K562 (cell line): ENCODE measurements around the gene PCSK2. TPM values are rescaled to one million over a fixed set of nuclear protein-coding genes. Genes with fewer than 3 reads are reported as not detected.

Experiments
- ATAC-seq: fragments of 200-7000 bp; cut with Tn5 transposase; 3 replicates; pipeline ENCODE4 v1.9.1; 2020; ENCODE audit warnings: moderate library complexity
- BruUV-seq: library from RNA; stranded (reverse); fragments of 400-500 nt; replicated peaks from 2 replicates; lab custom pipeline; 2021; lab: Mats Ljungman, UMichigan
- CTCF ChIA-PET: fragments of 300-600 bp; formaldehyde crosslinking; extraction: SDS; loops from one replicate; lab custom pipeline; 2021; ENCODE audit warnings: low intra/inter-chr PET ratio; lab: Yijun Ruan, JAX
- POLR2A ChIA-PET: fragments of 300-600, 350-650 bp; sonication (Branson Sonifier 250); formaldehyde crosslinking; extraction: SDS; loops from one replicate; lab custom pipeline; 2021; ENCODE audit warnings: antibody characterized with exemption, inconsistent platforms; lab: Yijun Ruan, JAX
- DNase-seq, 4 experiments: peaks; one replicate each; pipeline versions ENCODE4 v3.0.0 to v3.0.0-alpha.2; 2011 to 2018; ENCODE audit warnings: low spot score in 3 of 4, mixed read lengths in 3 of 4; ENCODE audit errors: extremely low read depth in 1 of 4
- FAIRE-seq: peaks from 2 replicates; lab custom pipeline; 2011; peaks lifted over from hg19 to GRCh38; lab: Jason Lieb, UNC
- H2AFZ ChIP-seq: 2 replicates; pipeline ENCODE4 v1.6.0; 2011; ENCODE audit warnings: low read depth, low read length, control low read depth, inconsistent platforms
- H3K27ac ChIP-seq: fragments of 200-600 bp; 3 replicates; pipeline ENCODE4 v1.8.0; 2011; ENCODE audit warnings: low read depth, mild to moderate bottlenecking, control low read depth, inconsistent platforms, low read length, moderate library complexity, mixed read lengths; ENCODE audit errors: extremely low read depth
- H3K27me3 ChIP-seq, 2 experiments: fragments of 300-600 bp in 1 of 2; 2 replicates in 1 of 2; 3 replicates in 1 of 2; pipeline versions ENCODE4 v1.6.0 to v1.8.0; 2011; ENCODE audit warnings: inconsistent platforms in 2 of 2, low read length in 2 of 2, mild to moderate bottlenecking in 1 of 2, mixed read lengths in 1 of 2, moderate library complexity in 1 of 2; ENCODE audit not compliant: control insufficient read depth in 2 of 2, insufficient read depth in 2 of 2
- H3K36me3 ChIP-seq: fragments of 300-600 bp; 3 replicates; pipeline ENCODE4 v1.8.0; 2011; ENCODE audit warnings: mild to moderate bottlenecking, low read length, inconsistent platforms; ENCODE audit not compliant: control insufficient read depth, insufficient read depth
- H3K4me1 ChIP-seq, 2 experiments: fragments of 200-600 bp in 1 of 2; replicated peaks in 1 of 2; 2 replicates in 1 of 2; 3 replicates in 1 of 2; pipeline versions ENCODE4 v1.5.1 to v1.8.0; 2011; ENCODE audit warnings: inconsistent platforms in 2 of 2, low read length in 2 of 2, mild to moderate bottlenecking in 1 of 2, mixed read lengths in 1 of 2, moderate library complexity in 1 of 2; ENCODE audit not compliant: control insufficient read depth in 2 of 2, insufficient read depth in 2 of 2
- H3K4me2 ChIP-seq: 2 replicates; pipeline ENCODE4 v1.6.1; 2011; ENCODE audit warnings: low read length, control low read depth, inconsistent platforms, mixed read lengths; ENCODE audit not compliant: insufficient read depth
- H3K4me3 ChIP-seq: fragments of 200-600 bp; sonication (generic), shearing (Covaris generic); 2 replicates; pipeline ENCODE4 v1.5.1; 2016; ENCODE audit warnings: control low read depth, inconsistent platforms
- H3K79me2 ChIP-seq: fragments of 200-600 bp; 3 replicates; pipeline ENCODE4 v1.8.0; 2011; ENCODE audit warnings: low read length, inconsistent platforms; ENCODE audit not compliant: control insufficient read depth, insufficient read depth
- H3K9ac ChIP-seq, 2 experiments: 2 replicates each; pipeline versions ENCODE4 v1.6.0 to v1.6.1; 2011; ENCODE audit warnings: low read depth in 2 of 2, low read length in 2 of 2, control low read depth in 1 of 2, inconsistent platforms in 1 of 2, mild to moderate bottlenecking in 1 of 2, mixed read lengths in 1 of 2; ENCODE audit not compliant: insufficient read depth in 1 of 2
- H3K9me1 ChIP-seq: one replicate; pipeline ENCODE4 v1.6.0; 2011; ENCODE audit warnings: inconsistent platforms, mild to moderate bottlenecking, low read length, moderate library complexity; ENCODE audit not compliant: control insufficient read depth, insufficient read depth
- H3K9me3 ChIP-seq: replicated peaks from 2 replicates; pipeline ENCODE4 v1.5.1; 2011; ENCODE audit warnings: low read depth, low read length, inconsistent platforms; ENCODE audit not compliant: control insufficient read depth, insufficient read depth
- H4K20me1 ChIP-seq: replicated peaks from 2 replicates; pipeline ENCODE4 v1.6.1; 2011; ENCODE audit warnings: low read length, inconsistent platforms, mixed read lengths; ENCODE audit not compliant: control insufficient read depth, insufficient read depth
- ARNT ChIP-seq, 2 experiments: fragments of 450-650 bp; IDR thresholded peaks; 2 replicates each; pipeline ENCODE4 v1.6.1; 2016; ENCODE audit warnings: mild to moderate bottlenecking in 1 of 2
- EGR1 ChIP-seq: fragments of 450-650 bp; conservative IDR thresholded peaks from 2 replicates; pipeline ENCODE4 v1.6.1; 2017; ENCODE audit warnings: mild to moderate bottlenecking
- ETS1 ChIP-seq: conservative IDR thresholded peaks from 2 replicates; pipeline ENCODE4 v1.6.1; 2011; ENCODE audit warnings: low read depth, mild to moderate bottlenecking, low read length; ENCODE audit not compliant: control insufficient read depth
- FOXK1 ChIP-seq: sonication (generic); formaldehyde crosslinking; IDR thresholded peaks from 2 replicates; pipeline ENCODE4 v1.8.0; 2022; ENCODE audit warnings: missing genetic modification reagents, mild to moderate bottlenecking, borderline replicate concordance
- HDGF ChIP-seq: fragments of 450-650 bp; IDR thresholded peaks from 2 replicates; pipeline ENCODE4 v1.6.1; 2016
- MAFG ChIP-seq: fragments of 450-650 bp; conservative IDR thresholded peaks from 2 replicates; pipeline ENCODE4 v1.6.1; 2016; ENCODE audit warnings: missing genetic modification characterization, missing compliant biosample characterization
- NFE2 ChIP-seq: IDR thresholded peaks from 2 replicates; pipeline ENCODE4 v1.6.1; 2014; ENCODE audit warnings: antibody characterized with exemption, low read depth
- PCBP1 ChIP-seq: fragments of 200-400 bp; formaldehyde crosslinking; IDR thresholded peaks from 2 replicates; pipeline ENCODE4 v1.6.1; 2018; ENCODE audit warnings: mild to moderate bottlenecking, low read depth, low read length; ENCODE audit not compliant: poor library complexity, severe bottlenecking
- PHB2 ChIP-seq: fragments of 450-650 bp; IDR thresholded peaks from 2 replicates; pipeline ENCODE4 v1.6.1; 2017; ENCODE audit warnings: low read depth
- POLR2H ChIP-seq: IDR thresholded peaks from 2 replicates; pipeline ENCODE4 v1.6.1; 2016; ENCODE audit warnings: missing genetic modification characterization, low read depth, mild to moderate bottlenecking, control low read depth, missing compliant biosample characterization, moderate library complexity
- SETDB1 ChIP-seq: IDR thresholded peaks from one replicate; pipeline ENCODE4 v1.6.1; 2012; ENCODE audit warnings: low read length, control low read depth, inconsistent platforms
- ZNF77 ChIP-seq: fragments of 250-450 bp; sonication (Bioruptor Pico); IDR thresholded peaks from 2 replicates; pipeline ENCODE4 v1.5.0; 2020
- WGBS: fragments of 100-300 bp; shearing (Covaris generic); methylation state at CpG from one replicate; pipeline ENCODE4 v1.1.6; 2016; ENCODE audit warnings: low coverage, mixed read lengths; ENCODE audit not compliant: insufficient coverage; ENCODE audit errors: missing lambda C conversion rate; 5-methylcytosine and 5-hydroxymethylcytosine counted together
- in situ Hi-C: fragments of 300-500 bp; cut with MboI; formaldehyde crosslinking; loops from 4 replicates; pipeline ENCODE4 v1.15.0; 2018; ENCODE audit warnings: inconsistent platforms, mixed read lengths
- intact Hi-C: fragments of 100-400 bp; cut with micrococcal nuclease; formaldehyde crosslinking; loops from 2 replicates; pipeline ENCODE4 v1.14.2; 2022
- polyA plus RNA-seq, 8 experiments: library from polyadenylated mRNA; depleted of rRNA in 4 of 8; stranded (reverse) in 5 of 8; unstranded in 3 of 8; fragments of >200 nt; fragmentation: Nextera tagmentation in 2 of 8; fragmentation: Illumina TruSeq in 1 of 8; extraction: Ambion mirVana in 2 of 8; extraction: Trizol in 1 of 8; gene quantifications; 2 replicates each; pipeline versions ENCODE4 v1.2.1 to v1.2.3, GENCODE V29; 2011 to 2014; ENCODE audit warnings: inconsistent platforms in 1 of 8, missing spikeins in 1 of 8
- total RNA-seq, 7 experiments: library from RNA; depleted of rRNA in 6 of 7; stranded (reverse); fragments of >200 nt in 6 of 7; fragmentation: Illumina TruSeq in 2 of 7; extraction: Trizol in 2 of 7; gene quantifications; 2 replicates each; pipeline versions ENCODE4 v1.2.1 to v1.2.3, GENCODE V29; 2011 to 2021; ENCODE audit warnings: low replicate concordance in 1 of 7
- TF ChIP-seq, protein P1 (sequence below), 2 experiments: fragments of 450-650 bp; conservative IDR thresholded peaks; 2 replicates each; pipeline ENCODE4 v1.6.1; 2017; ENCODE audit warnings: mild to moderate bottlenecking in 2 of 2, moderate library complexity in 2 of 2
- TF ChIP-seq, protein P2 (sequence below): fragments of 450-650 bp; IDR thresholded peaks from 2 replicates; pipeline ENCODE4 v1.7.0; 2016; ENCODE audit warnings: borderline replicate concordance

The PCSK2 gene
- total and polyA plus RNA-seq, 9 of the 15 experiments (the other 6 are each of a cell fraction or from before 2014, with no cell fraction given), result 0.04 to 0.07 (median 0.05) TPM; not detected in 6

DNA sequence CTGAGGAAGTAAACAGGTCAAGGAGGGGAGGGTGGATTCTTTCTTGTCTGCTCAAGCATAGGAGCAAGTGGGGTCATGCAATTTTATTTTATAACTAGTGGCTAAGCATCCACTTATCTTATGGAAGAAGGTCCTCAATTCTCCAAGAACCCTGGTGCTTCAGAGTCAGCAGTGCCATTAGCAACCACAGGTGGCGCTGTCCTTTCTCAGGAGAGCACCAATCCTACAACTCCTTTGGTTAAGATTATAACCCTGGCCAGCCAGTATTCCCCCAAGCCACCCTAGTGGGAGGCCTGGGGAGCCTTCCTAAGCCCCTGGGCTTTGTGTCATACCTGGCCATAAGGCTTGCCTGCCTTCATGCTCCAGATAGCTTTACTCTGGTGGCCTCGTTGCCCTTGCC lies 60.7 kb downstream of the PCSK2 start (continued):
- TF ChIP-seq PHB2, result no peak

DNA sequence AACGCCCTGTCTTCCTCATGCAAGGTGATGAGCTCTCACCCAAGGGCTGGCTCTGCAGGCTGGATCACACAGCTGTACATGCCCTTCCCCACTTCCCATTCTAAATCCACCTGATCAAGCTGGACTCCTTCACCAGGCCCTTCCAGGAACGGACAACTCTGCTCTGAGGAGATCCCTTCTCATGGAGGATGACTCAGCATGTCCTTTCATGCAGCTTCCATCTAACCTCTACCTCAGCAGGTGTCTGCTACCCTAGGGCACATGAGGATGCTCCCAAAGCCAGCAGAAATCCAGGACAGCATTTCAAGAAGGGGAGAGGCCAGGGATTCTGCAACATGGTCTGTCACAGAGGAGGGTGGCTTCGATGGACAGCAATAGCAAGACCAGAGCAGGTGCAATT lies 61.2 kb downstream of the PCSK2 start:
- H3K9ac ChIP-seq, result no peak overlapping the region
- 0 out of 2 replicates have a peak, but pooled peaks have one; percentile 17 for TF ChIP-seq NFE2
- no peak for TF ChIP-seq ARNT (IDR thresholded peaks at IDR 0.05)
- TF ChIP-seq, protein P1, sequence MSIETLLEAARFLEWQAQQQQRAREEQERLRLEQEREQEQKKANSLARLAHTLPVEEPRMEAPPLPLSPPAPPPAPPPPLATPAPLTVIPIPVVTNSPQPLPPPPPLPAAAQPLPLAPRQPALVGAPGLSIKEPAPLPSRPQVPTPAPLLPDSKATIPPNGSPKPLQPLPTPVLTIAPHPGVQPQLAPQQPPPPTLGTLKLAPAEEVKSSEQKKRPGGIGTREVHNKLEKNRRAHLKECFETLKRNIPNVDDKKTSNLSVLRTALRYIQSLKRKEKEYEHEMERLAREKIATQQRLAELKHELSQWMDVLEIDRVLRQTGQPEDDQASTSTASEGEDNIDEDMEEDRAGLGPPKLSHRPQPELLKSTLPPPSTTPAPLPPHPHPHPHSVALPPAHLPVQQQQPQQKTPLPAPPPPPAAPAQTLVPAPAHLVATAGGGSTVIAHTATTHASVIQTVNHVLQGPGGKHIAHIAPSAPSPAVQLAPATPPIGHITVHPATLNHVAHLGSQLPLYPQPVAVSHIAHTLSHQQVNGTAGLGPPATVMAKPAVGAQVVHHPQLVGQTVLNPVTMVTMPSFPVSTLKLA (conservative IDR thresholded peaks at IDR 0.05), result no peak
- TF ChIP-seq MAFG, result peak; percentile 30; the same call in 1 of the 2 replicates
- TF ChIP-seq EGR1, result no peak
- TF ChIP-seq HDGF, result no peak
- TF ChIP-seq, protein P2, sequence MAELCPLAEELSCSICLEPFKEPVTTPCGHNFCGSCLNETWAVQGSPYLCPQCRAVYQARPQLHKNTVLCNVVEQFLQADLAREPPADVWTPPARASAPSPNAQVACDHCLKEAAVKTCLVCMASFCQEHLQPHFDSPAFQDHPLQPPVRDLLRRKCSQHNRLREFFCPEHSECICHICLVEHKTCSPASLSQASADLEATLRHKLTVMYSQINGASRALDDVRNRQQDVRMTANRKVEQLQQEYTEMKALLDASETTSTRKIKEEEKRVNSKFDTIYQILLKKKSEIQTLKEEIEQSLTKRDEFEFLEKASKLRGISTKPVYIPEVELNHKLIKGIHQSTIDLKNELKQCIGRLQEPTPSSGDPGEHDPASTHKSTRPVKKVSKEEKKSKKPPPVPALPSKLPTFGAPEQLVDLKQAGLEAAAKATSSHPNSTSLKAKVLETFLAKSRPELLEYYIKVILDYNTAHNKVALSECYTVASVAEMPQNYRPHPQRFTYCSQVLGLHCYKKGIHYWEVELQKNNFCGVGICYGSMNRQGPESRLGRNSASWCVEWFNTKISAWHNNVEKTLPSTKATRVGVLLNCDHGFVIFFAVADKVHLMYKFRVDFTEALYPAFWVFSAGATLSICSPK, result no peak
- TF ChIP-seq SETDB1, result no peak
- TF ChIP-seq POLR2H (tag), result no peak
- TF ChIP-seq ZNF77 (CRISPR knock-in tag), result no peak
- no peak for TF ChIP-seq FOXK1 (CRISPR knock-in tag)
- no peak for TF ChIP-seq ETS1
- TF ChIP-seq PCBP1, result no peak
- ChIA-PET POLR2A (no interaction called here), CTCF (no interaction called here)
- H3K4me3 ChIP-seq, result no peak overlapping the region
- no peaks in the 10 kb centered on the region for H3K9me1 ChIP-seq
- H2AFZ ChIP-seq, result no peak overlapping the region
- DNase-seq (no peak), ATAC-seq (no peak), FAIRE-seq (no peak)
- 0% methylated on average over 2 of the region's 3 CpGs for WGBS
- H3K4me2 ChIP-seq, result no peak overlapping the region
- no peaks in the 10 kb centered on the region for H3K79me2 ChIP-seq
- H3K27me3 ChIP-seq, result no peaks in the 10 kb centered on the region
- intact Hi-C loops (no loop called here), in situ Hi-C loops (no loop called here)
- H4K20me1 ChIP-seq, result no peaks in the 10 kb centered on the region
- H3K27ac ChIP-seq, result no peak overlapping the region
- H3K9me3 ChIP-seq, result no peaks in the 10 kb centered on the region
- H3K4me1 ChIP-seq, result no peaks in the 10 kb centered on the region; a peak in 1 of 5 replicates
- no peaks in the 10 kb centered on the region for H3K36me3 ChIP-seq
- no TSS peak for BruUV-seq
